T-helper 1 cell (primary cell): ENCODE measurements around the gene HDAC2.
"Not testable (repeated sequence)": the region's sequence is repeated elsewhere in the genome, so short reads cannot be mapped to it uniquely, and the experiment has no call there.

Source experiments
- DNase-seq, 5 donors: peaks; one replicate each; pipeline ENCODE4 v3.0.0-alpha.2; 2012 to 2020
- total RNA-seq, 4 donors: gene quantifications; one replicate each; lab custom pipeline; 2026; lab: John Stamatoyannopoulos, UW

The HDAC2 gene
- total RNA-seq: 33.2 to 52.4 (median 35.2) reads per million in 4 donors

- DNase-seq: peak; percentile 64 to 88 (median 75)
Observed at GRCh38 chr6:113970805-113971676, at the start of gene HDAC2. Gene HDAC2 (minus strand): TSS chr6:113971148. CDS start chr6:113970908, 240 bp downstream.

- DNase-seq: no peak
Observed at GRCh38 chr6:114020196-114020595, 49.2 kb upstream of the HDAC2 start.

GRCh38 chr6:114017146-114017545 lies 46.2 kb upstream of the HDAC2 start:
- not testable (repeated sequence) for DNase-seq

- not testable (repeated sequence) for DNase-seq
Observed at GRCh38 chr6:114014106-114014505, 43.2 kb upstream of the HDAC2 start.

DNA sequence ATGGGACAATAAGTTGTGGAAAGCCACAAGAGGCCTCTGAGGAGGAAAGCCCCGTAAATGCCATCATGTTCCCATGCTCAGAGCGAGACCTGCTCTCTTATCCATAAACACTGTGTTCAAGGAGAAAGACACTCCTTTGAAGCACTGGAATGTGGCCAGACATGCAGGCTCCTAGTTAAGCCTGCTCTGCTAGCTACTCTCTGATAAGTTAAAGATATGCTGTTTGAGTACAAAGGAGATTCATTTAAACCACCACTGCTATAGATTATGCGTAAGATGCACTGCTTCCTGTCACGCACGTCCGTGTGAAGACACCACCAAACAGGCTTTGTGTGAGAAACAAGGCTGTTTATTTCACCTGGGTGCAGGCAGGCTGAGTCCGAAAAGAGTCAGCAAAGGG lies 40.5 kb upstream of the HDAC2 start:
- peak in 1 of 5 donors; percentile 57 for DNase-seq

DNA sequence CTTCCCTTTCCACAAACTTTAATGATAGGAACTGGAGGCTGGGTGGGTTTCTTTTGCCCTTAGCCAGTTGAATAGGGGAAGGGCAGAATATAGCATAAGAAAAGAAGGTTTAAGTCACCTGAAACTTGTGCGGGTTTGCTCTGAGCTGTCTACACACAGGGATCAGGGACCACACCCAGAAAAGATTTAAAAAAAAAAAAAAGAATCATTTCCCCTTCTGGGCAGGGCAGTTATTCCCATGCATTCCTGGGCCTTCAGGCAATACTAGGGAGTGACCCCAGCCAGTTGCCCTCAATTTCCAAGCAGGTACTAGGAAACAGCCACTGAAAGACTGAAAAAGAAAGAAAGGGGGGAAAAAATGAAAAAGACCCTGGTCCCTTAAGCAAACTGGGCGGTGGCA lies 39.6 kb upstream of the HDAC2 start:
- no peak for DNase-seq

DNA sequence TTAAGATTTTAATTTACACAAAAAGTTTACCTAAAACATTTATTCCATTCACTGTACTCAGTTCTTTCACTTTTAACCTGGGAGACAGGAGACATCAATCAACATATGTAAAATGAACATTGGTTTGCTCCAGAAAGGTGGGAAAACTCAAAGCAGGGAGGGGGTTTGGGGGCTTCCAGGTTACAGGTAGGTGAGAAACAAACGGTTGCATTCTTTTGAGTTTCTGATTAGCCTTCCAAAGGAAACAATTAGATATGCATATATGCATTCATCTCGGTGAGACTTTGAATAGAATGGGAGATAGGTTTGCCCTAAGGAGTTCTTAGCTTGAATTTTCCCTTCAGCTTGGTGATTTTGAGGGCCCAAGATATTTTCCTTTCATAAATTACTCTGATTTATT lies 38.2 kb upstream of the HDAC2 start:
- DNase-seq: no peak

DNA sequence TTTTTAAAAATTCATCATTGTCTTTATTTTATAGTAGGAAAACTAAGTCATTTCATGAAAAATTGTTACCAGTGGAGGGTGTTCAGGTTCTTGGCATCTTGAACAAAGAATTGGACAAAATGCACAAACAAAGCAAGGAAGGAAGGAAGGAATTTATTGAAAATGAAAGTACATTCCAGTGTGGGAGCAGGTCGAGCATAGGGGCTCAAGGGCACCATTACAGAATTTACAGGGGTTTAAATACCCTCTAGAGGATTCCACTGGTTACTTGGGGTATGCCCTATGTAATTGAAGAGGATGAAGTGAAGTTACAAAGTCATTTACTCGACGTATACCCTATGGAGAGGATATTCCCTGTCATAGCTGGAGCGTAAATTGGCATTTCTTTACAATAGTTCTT lies 37.4 kb upstream of the HDAC2 start:
- no peak for DNase-seq

- peak in 1 of 5 donors; percentile 60 for DNase-seq
Observed at GRCh38 chr6:114007516-114007915, 36.6 kb upstream of the HDAC2 start.

DNA sequence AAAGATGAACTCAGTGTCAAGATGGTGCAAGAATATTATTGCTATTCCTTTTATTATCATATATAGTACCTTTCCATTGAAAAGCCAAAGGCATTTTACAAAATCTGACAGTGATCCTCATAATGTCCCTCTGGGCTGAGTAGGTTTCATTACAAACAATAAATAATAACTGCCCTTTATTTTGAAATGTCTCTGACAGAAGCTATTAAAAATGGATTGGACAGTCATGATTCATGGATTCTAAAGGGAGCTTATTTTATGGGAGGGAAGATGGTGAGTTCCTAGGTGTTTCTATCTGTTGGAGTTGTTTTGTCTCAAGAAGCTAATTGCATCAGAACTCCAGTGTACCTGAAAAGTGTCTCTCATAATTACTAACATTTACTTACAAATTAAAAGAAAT lies 30.4 kb upstream of the HDAC2 start:
- no peak for DNase-seq

DNA sequence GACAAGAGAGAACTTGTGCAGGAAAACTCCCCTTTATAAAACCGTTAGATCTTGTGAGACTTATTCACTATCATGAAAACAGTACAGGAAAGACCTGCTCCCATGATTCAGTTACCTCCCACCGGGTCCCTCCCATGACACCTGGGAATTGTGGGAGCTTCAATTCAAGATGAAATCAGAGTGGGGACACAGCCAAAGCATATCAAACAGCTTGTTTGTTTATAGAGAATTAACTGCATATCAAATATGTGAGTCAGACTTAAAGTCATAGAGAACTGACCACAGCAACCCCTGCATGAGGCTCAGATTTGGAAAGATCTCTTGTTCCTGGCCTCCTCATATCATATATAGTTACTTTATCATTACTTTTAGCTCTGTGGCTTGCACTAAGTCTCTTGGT lies 29.1 kb upstream of the HDAC2 start:
- DNase-seq: no peak

DNA sequence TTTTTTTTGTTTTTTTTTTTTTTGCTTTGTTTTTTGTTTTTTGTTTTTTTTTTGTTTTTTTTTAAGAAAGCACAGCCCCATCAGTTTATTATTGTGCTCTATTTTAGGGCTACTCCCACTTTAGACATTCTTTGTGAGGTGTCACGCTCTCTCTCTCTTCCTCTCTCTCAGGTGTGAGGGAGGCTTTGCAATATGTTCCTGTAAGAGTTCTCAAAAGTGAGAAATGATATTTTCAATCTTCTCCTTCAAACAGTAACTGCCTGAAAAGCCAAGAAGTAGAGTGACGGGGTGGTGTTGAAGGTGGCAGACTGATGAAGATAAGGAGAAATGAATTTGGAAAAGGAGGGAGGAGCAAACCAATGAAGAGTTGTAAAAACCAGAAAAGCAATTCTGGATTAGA lies 28.3 kb upstream of the HDAC2 start:
- DNase-seq: no peak

GRCh38 chr6:113998811-113999210 lies 27.9 kb upstream of the HDAC2 start:
- no peak for DNase-seq

DNA sequence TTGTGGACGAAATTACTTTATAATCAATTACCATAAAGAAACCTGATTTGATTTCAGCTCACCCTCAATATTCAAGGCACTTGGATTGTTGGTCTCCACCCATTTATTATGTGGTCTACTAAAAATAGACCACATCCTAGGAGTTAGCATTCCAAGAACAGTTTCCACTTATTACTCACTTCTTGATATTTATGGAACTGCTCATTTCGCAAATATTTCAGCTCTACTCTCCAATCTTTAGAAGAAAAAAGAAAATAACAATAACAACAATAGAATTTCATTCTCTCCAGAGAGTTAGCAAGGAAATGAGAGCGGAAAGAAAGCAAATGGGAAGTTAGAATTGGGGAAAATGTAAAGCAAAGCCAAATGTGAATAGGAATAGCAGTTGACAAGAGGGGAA lies 26.2 kb upstream of the HDAC2 start:
- no peak for DNase-seq

DNA sequence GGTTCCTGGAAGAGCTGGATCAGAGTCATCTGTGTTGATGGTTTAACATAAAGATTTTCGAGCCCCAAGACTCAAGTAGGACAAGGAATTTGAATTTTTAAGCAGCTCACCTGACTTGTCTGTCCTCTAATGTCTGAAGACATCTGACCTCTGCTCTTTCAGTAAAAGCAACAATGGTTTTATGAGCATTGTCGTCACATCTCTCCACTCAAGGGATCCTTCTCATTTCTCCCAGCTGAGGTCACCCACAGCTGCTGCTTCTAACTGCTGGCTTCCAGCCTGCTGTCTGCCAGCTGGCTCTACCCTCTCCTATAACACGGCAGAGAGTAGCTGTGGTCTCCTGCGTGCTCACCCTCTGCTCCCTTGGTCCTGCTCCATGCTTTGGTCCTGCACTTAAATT lies 24.7 kb upstream of the HDAC2 start:
- DNase-seq: no peak

DNA sequence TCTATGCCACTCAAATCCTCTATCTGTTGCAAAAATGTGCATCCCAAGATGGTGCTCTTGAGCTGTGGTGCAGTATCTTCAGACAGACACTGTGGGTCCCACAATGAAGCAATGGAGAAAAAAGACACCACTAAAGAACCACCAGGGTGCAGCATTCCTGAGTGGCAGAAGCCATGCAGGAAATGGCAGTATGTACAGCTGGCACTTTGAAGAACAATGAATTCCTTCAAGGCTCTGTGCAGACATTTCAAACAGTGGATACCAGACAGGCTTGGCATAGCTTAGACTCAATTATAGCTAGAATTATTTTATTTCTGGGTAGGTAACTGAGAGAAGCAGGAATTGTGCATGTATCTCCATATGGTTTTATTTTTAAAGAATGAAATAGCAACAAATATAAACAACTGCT lies 24.0 kb upstream of the HDAC2 start:
- peak in 2 of 5 donors; percentile 21 to 49 for DNase-seq

- no peak for DNase-seq
Observed at GRCh38 chr6:113989675-113990074, 18.7 kb upstream of the HDAC2 start.

DNA sequence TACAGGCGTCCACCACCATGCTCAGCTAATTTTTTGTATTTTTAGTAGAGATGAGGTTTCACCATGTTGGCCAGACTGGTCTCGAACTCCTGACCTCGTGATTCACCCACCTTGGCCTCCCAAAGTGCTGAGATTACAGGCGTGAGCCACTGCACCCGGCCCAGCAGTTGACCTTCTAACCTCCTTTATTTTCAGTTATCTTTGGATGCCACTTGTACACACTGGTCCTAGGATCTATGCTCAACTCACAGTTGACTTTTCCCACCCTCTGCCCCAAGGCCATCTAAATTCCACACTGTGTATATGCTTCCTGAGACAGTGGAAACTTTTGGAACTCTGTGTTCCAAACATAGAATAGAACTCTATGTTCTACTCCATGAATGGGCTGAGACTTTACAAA lies 11.7 kb upstream of the HDAC2 start:
- not testable (repeated sequence) for DNase-seq

- no peak for DNase-seq
Observed at GRCh38 chr6:113982055-113982550, 11.2 kb upstream of the HDAC2 start.

GRCh38 chr6:113980937-113981554 lies 10.1 kb upstream of the HDAC2 start:
- DNase-seq: no peak

DNA sequence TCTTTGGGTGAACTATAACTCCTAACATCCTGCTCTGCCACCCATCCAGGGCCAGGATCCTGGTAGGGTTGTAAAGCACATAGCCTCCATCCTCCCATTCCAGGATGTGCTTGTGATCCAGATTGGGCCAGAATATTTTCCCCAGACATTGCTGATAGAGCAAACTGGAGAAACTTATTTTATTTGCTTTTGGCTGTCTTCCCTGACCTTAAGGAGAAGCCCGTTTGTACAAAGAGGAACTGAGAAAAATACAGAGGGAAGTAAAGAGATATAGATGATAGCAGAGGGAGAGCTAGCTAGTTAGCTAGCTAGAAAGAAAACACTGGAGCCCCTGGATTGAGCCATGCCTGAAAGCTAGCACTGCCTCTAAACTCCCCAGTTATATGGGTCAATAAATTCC lies 9.0 kb upstream of the HDAC2 start:
- no peak for DNase-seq

DNA sequence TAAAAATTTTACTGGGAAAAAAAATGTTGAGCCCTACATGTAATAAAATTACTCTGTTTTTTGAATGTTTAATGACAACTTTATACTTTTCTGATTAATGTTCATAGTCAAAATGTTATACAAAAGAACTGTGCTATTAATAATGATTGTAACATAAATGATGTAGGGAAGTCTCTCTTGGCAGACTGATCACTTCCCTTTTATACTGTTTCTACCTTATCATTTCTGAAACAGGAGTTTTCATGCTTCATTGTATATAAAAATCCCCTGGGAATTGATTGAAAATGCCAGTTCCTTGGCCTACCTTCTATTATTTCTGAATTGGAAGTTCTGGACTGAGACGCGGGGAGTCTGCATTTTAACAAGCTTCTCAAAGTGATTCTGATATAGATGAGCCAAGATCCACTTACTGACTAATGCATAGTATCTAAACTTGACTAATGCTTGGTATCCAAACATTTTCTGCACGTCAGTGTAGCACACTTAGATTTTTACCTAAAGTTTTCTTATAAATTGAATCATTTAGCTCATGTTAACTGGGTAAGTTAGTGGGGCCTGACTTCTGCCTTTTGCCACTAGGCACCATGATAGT lies 7.2 kb upstream of the HDAC2 start:
- DNase-seq: no peak

- DNase-seq: no peak
Observed at GRCh38 chr6:113976806-113977205, 5.9 kb upstream of the HDAC2 start.

- DNase-seq: no peak
Observed at GRCh38 chr6:113971741-113972140, 793 bp upstream of the HDAC2 start.
